SK-N-MC (cell line): ENCODE results near the gene MTG1.

ENCODE experiments used
- EZH2 ChIP-seq: fragments of 200-600 bp; sonication (generic); IDR thresholded peaks from one replicate; pipeline ENCODE4 v1.6.1; 2017; ENCODE audit warnings: antibody characterized with exemption
- POLR2AphosphoS5 ChIP-seq: IDR thresholded peaks from 2 replicates; pipeline ENCODE4 v1.6.1; 2012; ENCODE audit warnings: mild to moderate bottlenecking, low read depth, low read length, borderline replicate concordance

DNA sequence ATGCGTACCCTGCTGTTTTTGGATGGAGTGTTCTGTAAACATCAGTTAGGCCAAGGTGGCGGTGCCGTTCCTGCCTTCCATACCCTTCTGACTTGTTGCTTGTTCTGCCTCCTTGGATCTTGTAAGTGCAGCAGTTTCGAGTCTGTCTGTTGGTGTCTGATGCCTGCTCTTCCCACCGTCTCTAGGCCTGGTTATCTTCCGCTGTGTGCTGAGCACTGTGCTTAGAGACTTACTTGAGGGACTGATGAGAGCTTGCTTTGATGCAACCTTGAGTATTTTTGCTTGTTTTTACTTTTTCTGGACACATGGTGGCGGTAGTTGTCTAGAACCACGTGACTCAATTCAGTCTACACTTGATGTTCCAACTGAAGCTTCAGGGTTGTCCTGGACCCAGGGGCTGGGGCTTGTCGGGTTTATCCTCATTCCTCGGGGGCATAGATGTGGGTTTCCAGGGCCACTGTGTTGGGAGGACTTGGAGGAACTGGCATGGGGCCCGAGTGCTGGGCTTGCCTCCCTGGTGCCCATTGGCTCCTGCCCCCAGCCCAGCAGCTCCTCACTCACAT, 44.8 kb downstream of the MTG1 start:
- no peak for TF ChIP-seq POLR2AphosphoS5
- no peak for TF ChIP-seq EZH2
